Right kidney (tissue), 1 donor: ENCODE measurements around the gene ITLN1.

Experiments used
- DNase-seq: peaks from one replicate; pipeline ENCODE4 v3.0.0-alpha.2; 2016

Gene ITLN1

GRCh38 chr1:160858097-160858496, 26.9 kb downstream of the ITLN1 start:
- DNase-seq = no peak

- DNase-seq = no peak
Measured at GRCh38 chr1:160855181-160855981, 29.6 kb downstream of the ITLN1 start.

GRCh38 chr1:160853754-160854153, 31.2 kb downstream of the ITLN1 start:
- DNase-seq = no peak

- no peak for DNase-seq
Measured at GRCh38 chr1:160853014-160853413, 32.0 kb downstream of the ITLN1 start.

- no peak for DNase-seq
Measured at GRCh38 chr1:160850993-160851392, 34.0 kb downstream of the ITLN1 start.

- no peak for DNase-seq
Measured at GRCh38 chr1:160850541-160850940, 34.4 kb downstream of the ITLN1 start.

GRCh38 chr1:160846281-160846680, 38.7 kb downstream of the ITLN1 start:
- DNase-seq = no peak

GRCh38 chr1:160844447-160845232, 40.3 kb downstream of the ITLN1 start:
- no peak for DNase-seq

- DNase-seq = no peak
Measured at GRCh38 chr1:160841079-160841478, 43.9 kb downstream of the ITLN1 start.

GRCh38 chr1:160839746-160840145, 45.2 kb downstream of the ITLN1 start:
- no peak for DNase-seq

- DNase-seq = no peak
Measured at GRCh38 chr1:160838888-160839287, 46.1 kb downstream of the ITLN1 start.

GRCh38 chr1:160837558-160838205, 47.3 kb downstream of the ITLN1 start:
- no peak for DNase-seq

- no peak for DNase-seq
Measured at GRCh38 chr1:160836981-160837557, 47.9 kb downstream of the ITLN1 start.

GRCh38 chr1:160836561-160836960, 48.4 kb downstream of the ITLN1 start:
- no peak for DNase-seq

- DNase-seq = no peak
Measured at GRCh38 chr1:160835751-160836150, 49.2 kb downstream of the ITLN1 start.

GRCh38 chr1:160834945-160835565, 49.9 kb downstream of the ITLN1 start:
- peak; percentile 22 for DNase-seq

- DNase-seq = peak; percentile 31
Measured at GRCh38 chr1:160830321-160831153, 54.4 kb downstream of the ITLN1 start.

- no peak for DNase-seq
Measured at GRCh38 chr1:160829766-160830165, 55.2 kb downstream of the ITLN1 start.

- no peak for DNase-seq
Measured at GRCh38 chr1:160827418-160827817, 57.6 kb downstream of the ITLN1 start.

GRCh38 chr1:160826546-160826945, 58.4 kb downstream of the ITLN1 start:
- DNase-seq = no peak
